Activated naive CD8-positive, alpha-beta T cell treated with anti-CD3 and anti-CD28 coated beads, Interleukin-2, amount 10 ng/mL, durations not matched to agents 7 days and 5 days (primary cell): ENCODE results near the gene ZNF554. TPM values are rescaled to one million over a fixed set of nuclear protein-coding genes. Genes with fewer than 3 reads are reported as not detected.

Experiments used
- ATAC-seq: fragments of 150-1000 bp; cut with Tn5 transposase; one replicate; pipeline ENCODE4 v1.10.0; 2021; ENCODE audit warnings: low read depth, moderate library complexity
- POLR2A ChIA-PET: fragments of 350-600 bp; sonication (Branson Sonifier 250); formaldehyde crosslinking; loops from one replicate; lab custom pipeline; 2021; ENCODE audit warnings: antibody characterized with exemption; lab: Charles Lee
- DNase-seq: peaks from one replicate; pipeline ENCODE4 v3.0.0; 2021
- H3K27ac Mint-ChIP-seq: one replicate; pipeline ENCODE4 v1.8.0; 2022; ENCODE audit warnings: mild to moderate bottlenecking, mixed read lengths
- H3K27me3 Mint-ChIP-seq: one replicate; pipeline ENCODE4 v1.8.0; 2022; ENCODE audit warnings: mild to moderate bottlenecking, moderate library complexity, mixed read lengths
- H3K36me3 Mint-ChIP-seq: one replicate; pipeline ENCODE4 v1.8.0; 2021; ENCODE audit warnings: mild to moderate bottlenecking, mixed read lengths
- H3K4me1 Mint-ChIP-seq: one replicate; pipeline ENCODE4 v1.8.0; 2021; ENCODE audit warnings: mixed read lengths
- H3K4me3 Mint-ChIP-seq: one replicate; pipeline ENCODE4 v1.8.0; 2022; ENCODE audit warnings: mild to moderate bottlenecking, moderate library complexity, mixed read lengths
- H3K9me3 Mint-ChIP-seq: one replicate; pipeline ENCODE4 v1.8.0; 2021; ENCODE audit warnings: mixed read lengths
- total RNA-seq, 2 experiments: library from RNA; stranded (reverse); gene quantifications; one replicate each; pipeline ENCODE4 v1.2.3, GENCODE V29; 2021

Gene ZNF554
- total RNA-seq, 2 experiments from 2014 or later, result 3.6 to 5.0 TPM

DNA sequence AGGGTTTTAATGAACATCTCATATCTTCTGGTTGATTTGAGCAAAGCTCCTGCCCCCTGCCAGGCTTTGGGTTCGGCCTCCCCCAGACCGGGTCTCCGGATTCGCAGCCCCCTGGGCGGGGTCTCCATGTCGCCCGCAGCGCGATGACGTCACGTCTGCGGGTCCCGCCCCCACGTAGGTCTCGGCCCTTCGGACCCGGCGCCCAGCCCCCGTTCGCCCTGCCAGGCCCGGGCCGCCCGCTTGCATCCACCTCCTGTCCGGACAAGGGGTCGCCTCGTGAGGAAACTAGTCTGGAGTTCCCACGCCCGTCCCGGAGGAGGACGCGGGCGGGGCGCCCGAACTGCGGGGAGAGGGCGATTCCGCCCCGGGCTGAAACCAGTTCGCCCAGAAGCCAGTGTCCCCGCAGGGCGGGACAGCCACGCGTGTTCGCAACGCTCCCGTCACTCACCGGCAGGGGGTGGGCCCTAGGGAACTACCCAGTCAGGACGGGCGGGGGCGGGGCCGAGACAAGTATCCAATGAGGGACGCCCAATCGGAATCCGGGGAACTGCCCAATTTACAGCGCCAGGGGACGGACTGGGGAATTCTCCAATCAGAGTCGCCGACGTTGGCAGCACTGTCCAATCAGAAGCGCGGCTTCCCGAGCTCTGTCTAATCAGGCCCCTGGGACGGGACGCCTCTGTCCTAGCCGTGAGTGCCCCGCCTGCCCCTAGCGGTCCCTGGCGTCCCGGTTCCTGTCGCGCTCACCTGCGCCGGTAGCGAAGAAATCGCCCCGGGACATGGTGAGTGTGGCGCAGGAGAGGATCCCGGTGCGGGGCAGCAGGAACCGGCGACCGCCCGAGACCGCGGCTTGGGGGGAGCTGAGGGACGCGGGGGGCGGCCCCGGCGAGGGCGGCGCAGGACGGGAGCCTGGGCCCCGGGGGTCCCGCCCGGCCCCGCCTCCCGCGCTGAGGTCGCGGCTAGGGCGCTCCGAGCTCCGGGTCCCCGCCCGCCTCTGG is 21.4 kb downstream of the ZNF554 start, which contains the start of gene ZNF555:
TSS of gene ZNF555 (plus strand) at position 682 of the 998 bp plus-strand sequence. CDS start at position 780, 98 bp downstream.
- Mint-ChIP-seq H3K4me1 (peaks cover 5% of the 10 kb centered on the region), H3K36me3 (peaks cover 19% of the 10 kb centered on the region), H3K27ac (peak within 1 kb of the TSS; percentile 85), H3K27me3 (peaks cover 2% of the 10 kb centered on the region), H3K9me3 (peaks cover 15% of the 10 kb centered on the region), H3K4me3 (peak within 1 kb of the TSS; percentile 87)
- DNase-seq (peak; percentile 90), ATAC-seq (peak; percentile 100)
- POLR2A ChIA-PET, result interaction anchor here (0.5 to 1.8 kb wide), 7 partner anchors 20 to 1622 kb away, joined by 3 to 7 read pairs (median 3); partner anchors contain the start of genes GADD45B, THOP1, ZNF57 and ZNF77

- ATAC-seq (no peak), DNase-seq (no peak)
- POLR2A ChIA-PET, result interaction anchor here (0.5 to 1.8 kb wide), 5 partner anchors 21 to 1621 kb away, joined by 3 to 7 read pairs (median 3); partner anchors contain the start of genes GADD45B and THOP1
- Mint-ChIP-seq H3K36me3 (peaks cover 17% of the 10 kb centered on the region), H3K4me1 (peaks cover 5% of the 10 kb centered on the region), H3K27ac (no peak overlapping the region), H3K9me3 (peaks cover 8% of the 10 kb centered on the region), H3K4me3 (peak overlapping the region; percentile 77), H3K27me3 (peaks cover 2% of the 10 kb centered on the region)
Observed at GRCh38 chr19:2841855-2842574, 22.3 kb downstream of the ZNF554 start.

- Mint-ChIP-seq H3K36me3 (peaks cover 25% of the 10 kb centered on the region), H3K4me1 (peaks cover 7% of the 10 kb centered on the region), H3K27me3 (peaks cover 2% of the 10 kb centered on the region), H3K9me3 (peaks cover 7% of the 10 kb centered on the region), H3K27ac (no peak overlapping the region), H3K4me3 (no peak overlapping the region)
- POLR2A ChIA-PET, result no interaction called here
- ATAC-seq (no peak), DNase-seq (no peak)
Observed at GRCh38 chr19:2845107-2845506, 25.4 kb downstream of the ZNF554 start.

GRCh38 chr19:2846180-2846894 is 26.7 kb downstream of the ZNF554 start:
- DNase-seq, result no peak
- no peak for ATAC-seq
- Mint-ChIP-seq H3K36me3 (peaks cover 35% of the 10 kb centered on the region), H3K27ac (no peak overlapping the region), H3K27me3 (peaks cover 2% of the 10 kb centered on the region), H3K4me3 (no peak overlapping the region), H3K9me3 (peaks cover 15% of the 10 kb centered on the region), H3K4me1 (peaks cover 10% of the 10 kb centered on the region)
- POLR2A ChIA-PET, result no interaction called here

- peaks cover 5% of the 10 kb centered on the region for H3K4me1 Mint-ChIP-seq
- DNase-seq, result no peak
- POLR2A ChIA-PET, result no interaction called here
- H3K9me3 Mint-ChIP-seq, result peaks cover 18% of the 10 kb centered on the region
- H3K36me3 Mint-ChIP-seq, result peaks cover 44% of the 10 kb centered on the region
- no peak overlapping the region for H3K4me3 Mint-ChIP-seq
- ATAC-seq, result no peak
- H3K27ac Mint-ChIP-seq, result no peak overlapping the region
- peaks cover under 1% of the 10 kb centered on the region for H3K27me3 Mint-ChIP-seq
Observed at GRCh38 chr19:2847507-2847906, 27.8 kb downstream of the ZNF554 start.

- peaks cover 4% of the 10 kb centered on the region for H3K4me1 Mint-ChIP-seq
- no peak for ATAC-seq
- no peak overlapping the region for H3K27ac Mint-ChIP-seq
- POLR2A ChIA-PET, result no interaction called here
- peaks cover 28% of the 10 kb centered on the region for H3K9me3 Mint-ChIP-seq
- no peak for DNase-seq
- H3K27me3 Mint-ChIP-seq, result no peaks in the 10 kb centered on the region
- no peak overlapping the region for H3K4me3 Mint-ChIP-seq
- H3K36me3 Mint-ChIP-seq, result peaks cover 51% of the 10 kb centered on the region
Observed at GRCh38 chr19:2848616-2849015, 28.9 kb downstream of the ZNF554 start.

DNA sequence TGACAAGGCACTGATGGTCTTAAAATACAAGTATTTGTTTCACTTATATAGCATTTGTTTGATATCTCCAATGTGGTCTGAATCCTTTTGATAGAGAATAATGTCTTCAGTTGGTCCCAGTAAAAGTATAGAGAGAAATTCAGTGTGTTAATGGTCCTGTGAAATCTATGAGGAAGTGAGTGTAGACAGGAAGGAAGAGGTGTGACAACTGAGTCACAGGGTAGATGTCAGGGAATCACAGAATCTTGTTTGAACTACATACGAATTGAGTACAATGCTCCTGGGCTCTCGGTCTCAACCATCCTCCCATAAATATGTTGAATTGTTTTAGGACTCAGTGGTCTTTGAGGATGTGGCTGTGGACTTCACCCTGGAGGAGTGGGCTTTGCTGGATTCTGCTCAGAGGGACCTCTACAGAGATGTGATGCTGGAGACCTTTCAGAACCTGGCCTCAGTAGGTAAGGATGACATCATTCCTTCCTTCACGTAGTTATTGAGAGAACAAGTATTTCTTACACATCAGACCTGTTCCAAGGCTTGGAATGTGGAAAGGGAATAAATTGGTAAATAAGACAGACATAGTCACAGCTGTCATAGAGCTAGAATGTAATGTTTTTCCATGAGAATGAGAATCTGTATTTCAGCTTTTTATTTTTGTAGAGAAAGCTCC is 30.7 kb downstream of the ZNF554 start:
- no peak for ATAC-seq
- H3K9me3 Mint-ChIP-seq, result peaks cover 42% of the 10 kb centered on the region
- peaks cover 4% of the 10 kb centered on the region for H3K4me1 Mint-ChIP-seq
- no peak overlapping the region for H3K4me3 Mint-ChIP-seq
- POLR2A ChIA-PET, result interaction anchor here (0.5 kb wide), 1 partner anchor 221 kb away, joined by 3 read pairs; no protein-coding TSS in a partner anchor
- no peak overlapping the region for H3K27ac Mint-ChIP-seq
- H3K36me3 Mint-ChIP-seq, result peaks cover 60% of the 10 kb centered on the region
- no peaks in the 10 kb centered on the region for H3K27me3 Mint-ChIP-seq
- DNase-seq, result no peak

DNA sequence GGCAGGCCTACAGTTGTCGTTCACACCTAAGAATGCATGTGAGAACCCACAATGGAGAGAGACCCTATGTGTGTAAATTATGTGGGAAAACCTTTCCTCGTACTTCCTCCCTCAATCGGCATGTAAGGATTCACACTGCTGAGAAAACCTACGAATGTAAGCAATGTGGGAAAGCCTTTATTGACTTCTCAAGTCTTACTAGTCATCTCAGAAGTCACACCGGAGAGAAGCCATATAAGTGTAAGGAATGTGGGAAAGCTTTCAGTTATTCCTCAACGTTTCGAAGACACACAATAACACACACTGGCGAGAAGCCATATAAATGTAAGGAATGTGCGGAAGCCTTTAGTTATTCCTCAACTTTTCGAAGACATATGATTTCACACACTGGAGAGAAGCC is 32.9 kb downstream of the ZNF554 start:
- H3K9me3 Mint-ChIP-seq, result peaks cover 39% of the 10 kb centered on the region

DNA sequence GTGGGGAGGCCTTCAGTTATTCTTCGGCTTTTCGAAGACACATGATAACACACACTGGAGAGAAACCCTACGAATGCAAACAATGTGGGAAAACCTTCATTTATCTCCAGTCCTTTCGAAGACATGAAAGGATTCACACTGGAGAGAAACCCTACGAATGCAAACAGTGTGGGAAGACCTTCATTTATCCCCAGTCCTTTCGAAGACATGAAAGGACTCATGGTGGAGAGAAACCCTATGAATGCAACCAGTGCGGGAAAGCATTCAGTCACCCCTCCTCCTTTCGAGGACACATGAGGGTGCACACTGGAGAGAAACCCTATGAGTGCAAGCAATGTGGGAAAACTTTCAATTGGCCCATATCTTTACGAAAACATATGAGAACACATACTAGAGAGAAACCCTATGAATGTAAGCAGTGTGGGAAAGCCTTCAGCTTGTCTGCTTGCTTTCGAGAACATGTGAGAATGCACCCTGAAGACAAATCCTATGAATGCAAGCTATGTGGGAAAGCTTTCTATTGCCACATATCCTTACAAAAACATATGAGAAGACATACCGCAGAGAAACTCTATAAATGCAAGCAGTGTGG is 33.4 kb downstream of the ZNF554 start:
- Mint-ChIP-seq H3K4me1 (peaks cover 13% of the 10 kb centered on the region), H3K27ac (no peak overlapping the region), H3K4me3 (no peak overlapping the region), H3K36me3 (peaks cover 59% of the 10 kb centered on the region), H3K27me3 (no peaks in the 10 kb centered on the region), H3K9me3 (peaks cover 38% of the 10 kb centered on the region)
- ATAC-seq, result no peak
- DNase-seq, result no peak
- POLR2A ChIA-PET, result no interaction called here

More for the DNA sequence above, 32.9 kb downstream of the ZNF554 start:
- H3K4me3 Mint-ChIP-seq, result no peak overlapping the region
- POLR2A ChIA-PET, result no interaction called here
- DNase-seq (no peak), ATAC-seq (no peak)
- H3K27ac Mint-ChIP-seq, result no peak overlapping the region
- H3K27me3 Mint-ChIP-seq, result no peaks in the 10 kb centered on the region
- H3K36me3 Mint-ChIP-seq, result peaks cover 59% of the 10 kb centered on the region
- H3K4me1 Mint-ChIP-seq, result peaks cover 13% of the 10 kb centered on the region

GRCh38 chr19:2854849-2855248 is 35.2 kb downstream of the ZNF554 start:
- POLR2A ChIA-PET, result no interaction called here
- H3K36me3 Mint-ChIP-seq, result peaks cover 56% of the 10 kb centered on the region
- no peak overlapping the region for H3K27ac Mint-ChIP-seq
- no peaks in the 10 kb centered on the region for H3K27me3 Mint-ChIP-seq
- no peak overlapping the region for H3K4me3 Mint-ChIP-seq
- DNase-seq (no peak), ATAC-seq (no peak)
- H3K9me3 Mint-ChIP-seq, result peaks cover 44% of the 10 kb centered on the region
- H3K4me1 Mint-ChIP-seq, result peaks cover 13% of the 10 kb centered on the region

DNA sequence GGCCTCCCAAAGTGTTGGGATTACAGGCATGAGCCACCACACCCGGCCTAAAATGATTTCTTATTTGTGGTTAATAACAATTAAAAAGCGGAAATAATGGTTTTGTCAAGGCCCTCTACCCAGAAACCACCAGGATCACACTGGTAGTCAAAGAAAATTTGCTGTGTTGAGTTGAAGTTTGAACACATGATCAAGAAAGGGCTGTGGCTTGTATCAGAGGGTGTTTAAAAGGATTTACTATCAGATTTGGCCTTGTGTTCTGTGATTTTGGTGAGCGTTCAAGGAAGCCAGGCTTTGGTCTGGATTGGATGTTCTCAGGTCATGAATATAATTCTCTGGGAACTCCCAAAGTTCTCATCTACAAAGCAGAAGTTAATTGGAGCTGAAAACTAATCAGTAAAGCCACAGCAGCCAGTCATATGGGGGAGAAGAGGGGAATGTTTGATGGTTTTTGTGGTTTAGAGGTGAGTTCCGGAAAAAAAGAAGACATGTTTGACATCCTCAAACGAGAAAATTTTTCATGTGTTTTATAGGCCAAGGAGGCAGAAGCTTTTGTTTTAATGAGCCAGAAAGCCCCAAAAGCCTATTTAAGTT is 36.9 kb downstream of the ZNF554 start:
- Mint-ChIP-seq H3K27ac (peak overlapping the region; percentile 75), H3K36me3 (peaks cover 42% of the 10 kb centered on the region), H3K27me3 (no peaks in the 10 kb centered on the region), H3K4me1 (peaks cover 9% of the 10 kb centered on the region), H3K4me3 (peak overlapping the region; percentile 29), H3K9me3 (peaks cover 36% of the 10 kb centered on the region)
- ATAC-seq (peak; percentile 39), DNase-seq (no peak)
- POLR2A ChIA-PET, result no interaction called here

DNA sequence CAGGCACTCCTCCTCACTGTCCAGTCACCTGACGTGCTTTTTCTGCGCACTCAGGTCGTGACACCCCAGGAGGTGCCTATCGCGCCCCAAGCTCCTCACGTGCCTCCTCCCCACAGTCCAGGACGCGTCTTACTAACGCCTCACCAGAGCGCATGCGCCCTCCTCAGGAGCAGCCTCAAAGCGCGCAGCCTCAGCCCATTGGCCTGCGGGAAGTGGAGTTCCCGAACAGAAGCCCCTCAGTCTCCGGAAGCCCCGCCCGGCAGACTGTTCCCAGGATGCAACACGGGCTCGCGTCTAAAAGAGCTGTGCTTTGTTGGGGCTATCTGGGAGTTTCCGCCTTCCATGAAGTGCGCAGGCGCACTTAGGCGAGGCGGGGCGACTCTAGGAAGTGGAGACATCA is 39.2 kb downstream of the ZNF554 start:
- no peak for ATAC-seq
- POLR2A ChIA-PET, result no interaction called here
- Mint-ChIP-seq H3K9me3 (peaks cover 20% of the 10 kb centered on the region), H3K4me1 (peaks cover 9% of the 10 kb centered on the region), H3K27ac (no peak overlapping the region), H3K4me3 (no peak overlapping the region), H3K27me3 (no peaks in the 10 kb centered on the region), H3K36me3 (peaks cover 19% of the 10 kb centered on the region)
- DNase-seq, result no peak
